Breast epithelium (tissue), 3 donors: ENCODE data around the gene DTYMK.

Source experiments
- CTCF ChIP-seq, 3 donors: fragments of 450-650 bp; IDR thresholded peaks; one replicate each; pipeline ENCODE4 v1.5.1; 2016 to 2017; ENCODE audit warnings: antibody characterized with exemption in 3 of 3, mild to moderate bottlenecking in 3 of 3, moderate library complexity in 3 of 3
- POLR2AphosphoS5 ChIP-seq, 3 donors: sonication (generic); formaldehyde crosslinking; IDR thresholded peaks; one replicate each; pipeline ENCODE4 v1.6.1; 2017; ENCODE audit warnings: antibody characterized with exemption in 3 of 3

- TF ChIP-seq CTCF (IDR thresholded peaks at IDR 0.05) (no peak), POLR2AphosphoS5 (IDR thresholded peaks at IDR 0.05) (no peak)
Measured at GRCh38 chr2:241654551-241654950, 32.1 kb downstream of the DTYMK start.
